Measurements from ENCODE around the gene SKI. TPM values are rescaled to one million over a fixed set of nuclear protein-coding genes. Genes with fewer than 3 reads are reported as not detected.

The SKI gene
- total RNA-seq, 1 donor from 2014 or later, result 77.5 TPM

- no peak for DNase-seq (ENCODE audit: low spot score)
These were observed 2.0 kb downstream of the SKI start for GRCh38 chr1:2229911-2230731.

- DNase-seq (ENCODE audit: low spot score), result peak; percentile 45
These were observed 2.8 kb downstream of the SKI start for GRCh38 chr1:2230781-2231531.

- DNase-seq (ENCODE audit: low spot score), result peak; percentile 84
These were observed 3.6 kb downstream of the SKI start for GRCh38 chr1:2231532-2232254.

- DNase-seq (ENCODE audit: low spot score), result no peak
These were observed 4.3 kb downstream of the SKI start for GRCh38 chr1:2232255-2232915.

- no peak for DNase-seq (ENCODE audit: low spot score)
These were observed 4.9 kb downstream of the SKI start for GRCh38 chr1:2232916-2233438.

- no peak for DNase-seq (ENCODE audit: low spot score)
These were observed 5.3 kb downstream of the SKI start for GRCh38 chr1:2233468-2233867.

GRCh38 chr1:2233997-2234761, 6.1 kb downstream of the SKI start:
- peak; percentile 89 for DNase-seq (ENCODE audit: low spot score)

GRCh38 chr1:2234762-2235113, 6.6 kb downstream of the SKI start:
- no peak for DNase-seq (ENCODE audit: low spot score)

GRCh38 chr1:2235300-2235998, 7.3 kb downstream of the SKI start:
- no peak for DNase-seq (ENCODE audit: low spot score)

- DNase-seq (ENCODE audit: low spot score), result no peak
These were observed 8.9 kb downstream of the SKI start for GRCh38 chr1:2236695-2237677.

GRCh38 chr1:2237773-2238172, 9.7 kb downstream of the SKI start:
- DNase-seq (ENCODE audit: low spot score), result no peak

- no peak for DNase-seq (ENCODE audit: low spot score)
These were observed 10.4 kb downstream of the SKI start for GRCh38 chr1:2238361-2239012.

- DNase-seq (ENCODE audit: low spot score), result no peak
These were observed 10.9 kb downstream of the SKI start for GRCh38 chr1:2239013-2239370.

- DNase-seq (ENCODE audit: low spot score), result no peak
These were observed 11.4 kb downstream of the SKI start for GRCh38 chr1:2239384-2239985.

GRCh38 chr1:2240270-2241156, 12.4 kb downstream of the SKI start:
- peak; percentile 79 for DNase-seq (ENCODE audit: low spot score)

GRCh38 chr1:2241820-2242219, 13.7 kb downstream of the SKI start:
- DNase-seq (ENCODE audit: low spot score), result no peak

All from ureter (tissue), 1 donor.